K562 (cell line): ENCODE measurements around the gene SYTL2. TPM values are rescaled to one million over a fixed set of nuclear protein-coding genes. Genes with fewer than 3 reads are reported as not detected.

Experiments used
- ATAC-seq: fragments of 200-7000 bp; cut with Tn5 transposase; 3 replicates; pipeline ENCODE4 v1.9.1; 2020; ENCODE audit warnings: moderate library complexity
- BruUV-seq: library from RNA; stranded (reverse); fragments of 400-500 nt; replicated peaks from 2 replicates; lab custom pipeline; 2021; lab: Mats Ljungman, UMichigan
- CTCF ChIA-PET: fragments of 300-600 bp; formaldehyde crosslinking; extraction: SDS; loops from one replicate; lab custom pipeline; 2021; ENCODE audit warnings: low intra/inter-chr PET ratio; lab: Yijun Ruan, JAX
- POLR2A ChIA-PET: fragments of 300-600, 350-650 bp; sonication (Branson Sonifier 250); formaldehyde crosslinking; extraction: SDS; loops from one replicate; lab custom pipeline; 2021; ENCODE audit warnings: antibody characterized with exemption, inconsistent platforms; lab: Yijun Ruan, JAX
- DNase-seq, 4 experiments: peaks; one replicate each; pipeline versions ENCODE4 v3.0.0 to v3.0.0-alpha.2; 2011 to 2018; ENCODE audit warnings: low spot score in 3 of 4, mixed read lengths in 3 of 4; ENCODE audit errors: extremely low read depth in 1 of 4
- FAIRE-seq: peaks from 2 replicates; lab custom pipeline; 2011; peaks lifted over from hg19 to GRCh38; lab: Jason Lieb, UNC
- H2AFZ ChIP-seq: 2 replicates; pipeline ENCODE4 v1.6.0; 2011; ENCODE audit warnings: low read depth, low read length, control low read depth, inconsistent platforms
- H3K27ac ChIP-seq: fragments of 200-600 bp; 3 replicates; pipeline ENCODE4 v1.8.0; 2011; ENCODE audit warnings: low read depth, mild to moderate bottlenecking, control low read depth, inconsistent platforms, low read length, moderate library complexity, mixed read lengths; ENCODE audit errors: extremely low read depth
- H3K27me3 ChIP-seq, 2 experiments: fragments of 300-600 bp in 1 of 2; 2 replicates in 1 of 2; 3 replicates in 1 of 2; pipeline versions ENCODE4 v1.6.0 to v1.8.0; 2011; ENCODE audit warnings: inconsistent platforms in 2 of 2, low read length in 2 of 2, mild to moderate bottlenecking in 1 of 2, mixed read lengths in 1 of 2, moderate library complexity in 1 of 2; ENCODE audit not compliant: control insufficient read depth in 2 of 2, insufficient read depth in 2 of 2
- H3K36me3 ChIP-seq: fragments of 300-600 bp; 3 replicates; pipeline ENCODE4 v1.8.0; 2011; ENCODE audit warnings: mild to moderate bottlenecking, low read length, inconsistent platforms; ENCODE audit not compliant: control insufficient read depth, insufficient read depth
- H3K4me1 ChIP-seq, 2 experiments: fragments of 200-600 bp in 1 of 2; replicated peaks in 1 of 2; 2 replicates in 1 of 2; 3 replicates in 1 of 2; pipeline versions ENCODE4 v1.5.1 to v1.8.0; 2011; ENCODE audit warnings: inconsistent platforms in 2 of 2, low read length in 2 of 2, mild to moderate bottlenecking in 1 of 2, mixed read lengths in 1 of 2, moderate library complexity in 1 of 2; ENCODE audit not compliant: control insufficient read depth in 2 of 2, insufficient read depth in 2 of 2
- H3K4me2 ChIP-seq: 2 replicates; pipeline ENCODE4 v1.6.1; 2011; ENCODE audit warnings: low read length, control low read depth, inconsistent platforms, mixed read lengths; ENCODE audit not compliant: insufficient read depth
- H3K4me3 ChIP-seq: fragments of 200-600 bp; sonication (generic), shearing (Covaris generic); 2 replicates; pipeline ENCODE4 v1.5.1; 2016; ENCODE audit warnings: control low read depth, inconsistent platforms
- H3K79me2 ChIP-seq: fragments of 200-600 bp; 3 replicates; pipeline ENCODE4 v1.8.0; 2011; ENCODE audit warnings: low read length, inconsistent platforms; ENCODE audit not compliant: control insufficient read depth, insufficient read depth
- H3K9ac ChIP-seq, 2 experiments: 2 replicates each; pipeline versions ENCODE4 v1.6.0 to v1.6.1; 2011; ENCODE audit warnings: low read depth in 2 of 2, low read length in 2 of 2, control low read depth in 1 of 2, inconsistent platforms in 1 of 2, mild to moderate bottlenecking in 1 of 2, mixed read lengths in 1 of 2; ENCODE audit not compliant: insufficient read depth in 1 of 2
- H3K9me1 ChIP-seq: one replicate; pipeline ENCODE4 v1.6.0; 2011; ENCODE audit warnings: inconsistent platforms, mild to moderate bottlenecking, low read length, moderate library complexity; ENCODE audit not compliant: control insufficient read depth, insufficient read depth
- H3K9me3 ChIP-seq: replicated peaks from 2 replicates; pipeline ENCODE4 v1.5.1; 2011; ENCODE audit warnings: low read depth, low read length, inconsistent platforms; ENCODE audit not compliant: control insufficient read depth, insufficient read depth
- H4K20me1 ChIP-seq: replicated peaks from 2 replicates; pipeline ENCODE4 v1.6.1; 2011; ENCODE audit warnings: low read length, inconsistent platforms, mixed read lengths; ENCODE audit not compliant: control insufficient read depth, insufficient read depth
- ARHGAP35 ChIP-seq: fragments of 450-650 bp; IDR thresholded peaks from 2 replicates; pipeline ENCODE4 v1.6.1; 2018; ENCODE audit not compliant: partially characterized antibody
- CXXC5 ChIP-seq: fragments of 250-450 bp; sonication (Bioruptor Pico); IDR thresholded peaks from 2 replicates; pipeline ENCODE4 v1.8.0; 2022; ENCODE audit warnings: inconsistent platforms, mild to moderate bottlenecking, moderate library complexity
- E2F4 ChIP-seq: sonication (generic); formaldehyde crosslinking; IDR thresholded peaks from 2 replicates; pipeline ENCODE4 v1.8.0; 2022; ENCODE audit warnings: mild to moderate bottlenecking, low read depth, missing genetic modification reagents
- E2F6 ChIP-seq, 2 experiments: IDR thresholded peaks; 2 replicates each; pipeline ENCODE4 v1.6.1; 2011; ENCODE audit warnings: borderline replicate concordance in 1 of 2, control low read depth in 1 of 2, low read depth in 1 of 2, low read length in 1 of 2, mild to moderate bottlenecking in 1 of 2, mixed read lengths in 1 of 2, moderate library complexity in 1 of 2; ENCODE audit not compliant: insufficient read depth in 1 of 2, insufficient read length in 1 of 2, poor library complexity in 1 of 2, severe bottlenecking in 1 of 2; ENCODE audit errors: extremely low read depth in 1 of 2
- ETV6 ChIP-seq, 3 experiments: fragments of 150-350 bp in 1 of 3; sonication (generic) in 1 of 3; formaldehyde crosslinking in 1 of 3; IDR thresholded peaks; 2 replicates each; pipeline versions ENCODE4 v1.6.1 to v1.8.0; 2014 to 2022; ENCODE audit warnings: borderline replicate concordance in 2 of 3, low read depth in 2 of 3, antibody characterized with exemption in 1 of 3, low read length in 1 of 3, mild to moderate bottlenecking in 1 of 3, missing genetic modification reagents in 1 of 3
- FOS ChIP-seq: IDR thresholded peaks from 3 replicates; pipeline ENCODE4 v1.6.1; 2011; ENCODE audit not compliant: insufficient read length; ENCODE audit errors: extremely low read depth
- FOXP1 ChIP-seq: sonication (generic); formaldehyde crosslinking; IDR thresholded peaks from 2 replicates; pipeline ENCODE4 v1.8.0; 2022; ENCODE audit warnings: mild to moderate bottlenecking, missing genetic modification reagents
- GABPB2 ChIP-seq: fragments of 250-450 bp; sonication (Bioruptor Pico); conservative IDR thresholded peaks from 2 replicates; pipeline ENCODE4 v1.5.1; 2021; ENCODE audit warnings: mild to moderate bottlenecking
- NEUROD1 ChIP-seq: fragments of 150-350 bp; IDR thresholded peaks from 2 replicates; pipeline ENCODE4 v1.6.1; 2014; ENCODE audit warnings: borderline replicate concordance, low read length, low read depth; ENCODE audit not compliant: partially characterized antibody
- PHTF2 ChIP-seq: fragments of 250-450 bp; sonication (Bioruptor Pico); IDR thresholded peaks from 2 replicates; pipeline ENCODE4 v1.5.0; 2021; ENCODE audit warnings: mild to moderate bottlenecking
- RBM39 ChIP-seq: fragments of 200-400 bp; formaldehyde crosslinking; optimal IDR thresholded peaks from 2 replicates; pipeline ENCODE3; 2018; ENCODE audit warnings: low read depth, low read length
- SIN3B ChIP-seq: fragments of 450-650 bp; IDR thresholded peaks from 2 replicates; pipeline ENCODE4 v1.6.1; 2017; ENCODE audit warnings: low read depth, mild to moderate bottlenecking, moderate library complexity
- SPI1 ChIP-seq: IDR thresholded peaks from 2 replicates; pipeline ENCODE4 v1.6.1; 2011; ENCODE audit warnings: low read depth, low read length, control low read depth, borderline replicate concordance
- TRIM28 ChIP-seq: fragments of 450-650 bp; IDR thresholded peaks from 2 replicates; pipeline ENCODE4 v1.6.1; 2017
- ZNF133 ChIP-seq: fragments of 250-450 bp; sonication (Bioruptor Pico); IDR thresholded peaks from 2 replicates; pipeline ENCODE4 v1.4.0; 2020; ENCODE audit warnings: mild to moderate bottlenecking
- ZNF431 ChIP-seq: sonication (generic); formaldehyde crosslinking; IDR thresholded peaks from 2 replicates; pipeline ENCODE4 v1.8.0; 2022; ENCODE audit warnings: mild to moderate bottlenecking, missing genetic modification reagents
- ZNF75A ChIP-seq: fragments of 450-650 bp; formaldehyde crosslinking; IDR thresholded peaks from 2 replicates; pipeline ENCODE4 v1.4.0; 2020; ENCODE audit warnings: mild to moderate bottlenecking
- WGBS: fragments of 100-300 bp; shearing (Covaris generic); methylation state at CpG from one replicate; pipeline ENCODE4 v1.1.6; 2016; ENCODE audit warnings: low coverage, mixed read lengths; ENCODE audit not compliant: insufficient coverage; ENCODE audit errors: missing lambda C conversion rate; 5-methylcytosine and 5-hydroxymethylcytosine counted together
- in situ Hi-C: fragments of 300-500 bp; cut with MboI; formaldehyde crosslinking; loops from 4 replicates; pipeline ENCODE4 v1.15.0; 2018; ENCODE audit warnings: inconsistent platforms, mixed read lengths
- intact Hi-C: fragments of 100-400 bp; cut with micrococcal nuclease; formaldehyde crosslinking; loops from 2 replicates; pipeline ENCODE4 v1.14.2; 2022
- polyA plus RNA-seq, 8 experiments: library from polyadenylated mRNA; depleted of rRNA in 4 of 8; stranded (reverse) in 5 of 8; unstranded in 3 of 8; fragments of >200 nt; fragmentation: Nextera tagmentation in 2 of 8; fragmentation: Illumina TruSeq in 1 of 8; extraction: Ambion mirVana in 2 of 8; extraction: Trizol in 1 of 8; gene quantifications; 2 replicates each; pipeline versions ENCODE4 v1.2.1 to v1.2.3, GENCODE V29; 2011 to 2014; ENCODE audit warnings: inconsistent platforms in 1 of 8, missing spikeins in 1 of 8
- total RNA-seq, 7 experiments: library from RNA; depleted of rRNA in 6 of 7; stranded (reverse); fragments of >200 nt in 6 of 7; fragmentation: Illumina TruSeq in 2 of 7; extraction: Trizol in 2 of 7; gene quantifications; 2 replicates each; pipeline versions ENCODE4 v1.2.1 to v1.2.3, GENCODE V29; 2011 to 2021; ENCODE audit warnings: low replicate concordance in 1 of 7
- TF ChIP-seq, protein P1 (sequence below): fragments of 250-450 bp; sonication (Bioruptor Pico); IDR thresholded peaks from 2 replicates; pipeline ENCODE4 v1.5.0; 2021

SYTL2 gene
- total and polyA plus RNA-seq, 9 of the 15 experiments (the other 6 are each of a cell fraction or from before 2014, with no cell fraction given), result 0.05 to 0.57 (median 0.35) TPM

DNA sequence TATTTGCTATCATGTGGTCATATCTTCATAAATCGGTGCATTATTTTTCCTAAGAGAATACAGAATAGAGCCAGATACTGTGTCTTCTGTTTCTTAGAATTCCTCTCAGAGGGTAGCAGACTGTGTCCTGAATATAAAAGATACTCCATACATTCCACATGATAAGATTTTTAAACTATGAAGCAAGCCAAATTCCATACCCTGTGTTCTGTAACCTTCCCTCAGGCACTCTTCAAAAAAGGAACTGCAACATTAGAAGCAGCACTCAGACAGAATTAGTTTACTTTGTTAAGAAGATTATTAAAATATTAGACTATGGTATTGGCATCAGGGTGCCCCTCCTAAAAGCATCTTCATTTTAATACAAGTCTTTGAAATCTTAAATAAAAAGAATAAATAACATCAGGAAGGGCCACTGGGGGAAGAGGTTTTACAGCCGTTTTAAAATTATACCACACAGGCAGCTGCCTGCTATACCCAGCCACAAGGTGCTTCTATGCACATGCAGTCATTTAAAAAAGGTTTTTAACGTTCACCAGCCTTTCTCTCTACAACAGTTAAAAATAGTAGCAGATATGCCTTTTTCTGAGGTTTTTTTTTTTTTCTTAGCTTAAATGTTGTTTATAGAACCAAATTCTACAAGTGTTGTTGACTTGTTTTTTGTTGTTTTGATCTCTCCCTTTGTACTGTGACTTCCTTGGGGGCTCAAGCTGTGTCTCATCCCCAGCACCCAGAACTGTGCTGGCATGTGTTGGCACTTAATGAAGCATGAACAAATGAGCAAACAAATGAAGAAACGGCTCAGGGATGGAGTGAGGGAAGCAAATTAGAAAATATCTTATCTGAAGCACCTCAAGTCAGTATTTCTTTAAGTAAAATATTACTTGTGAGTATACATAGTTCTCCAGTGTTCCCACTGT, 70.2 kb downstream of the SYTL2 start:
- no peaks in the 10 kb centered on the region for H3K79me2 ChIP-seq
- 0% methylated on average over 4 of the region's 4 CpGs for WGBS
- H3K27ac ChIP-seq, result no peak overlapping the region
- no peaks in the 10 kb centered on the region for H4K20me1 ChIP-seq
- FAIRE-seq (no peak), DNase-seq (no peak)
- H3K36me3 ChIP-seq, result no peaks in the 10 kb centered on the region
- no peaks in the 10 kb centered on the region for H3K9me3 ChIP-seq
- no peak overlapping the region for H2AFZ ChIP-seq
- POLR2A ChIA-PET, result no interaction called here
- TF ChIP-seq ARHGAP35 (no peak), TRIM28 (no peak), ZNF431 (CRISPR knock-in tag) (no peak), ZNF133 (CRISPR knock-in tag) (no peak), RBM39 (no peak), GABPB2 (no peak), FOXP1 (CRISPR knock-in tag) (no peak), E2F4 (no peak), FOS (no peak), NEUROD1 (no peak), SPI1 (no peak), SIN3B (no peak), ZNF75A (CRISPR knock-in tag) (no peak), ETV6 (IDR thresholded peaks at IDR 0.05; ENCODE audit: borderline replicate concordance in 1 of 2, low read depth in 2 of 2, low read length in 1 of 2) (no peak), ETV6 (CRISPR knock-in tag; IDR thresholded peaks at IDR 0.05; ENCODE audit: borderline replicate concordance) (no peak), PHTF2 (CRISPR knock-in tag) (no peak), CXXC5 (CRISPR knock-in tag) (no peak), E2F6 (IDR thresholded peaks at IDR 0.05; ENCODE audit: borderline replicate concordance in 1 of 2, extremely low read depth in 1 of 2, insufficient read depth in 1 of 2, insufficient read length in 1 of 2, low read depth in 1 of 2, low read length in 1 of 2, poor library complexity in 1 of 2, severe bottlenecking in 1 of 2) (no peak)
- TF ChIP-seq, protein P1, sequence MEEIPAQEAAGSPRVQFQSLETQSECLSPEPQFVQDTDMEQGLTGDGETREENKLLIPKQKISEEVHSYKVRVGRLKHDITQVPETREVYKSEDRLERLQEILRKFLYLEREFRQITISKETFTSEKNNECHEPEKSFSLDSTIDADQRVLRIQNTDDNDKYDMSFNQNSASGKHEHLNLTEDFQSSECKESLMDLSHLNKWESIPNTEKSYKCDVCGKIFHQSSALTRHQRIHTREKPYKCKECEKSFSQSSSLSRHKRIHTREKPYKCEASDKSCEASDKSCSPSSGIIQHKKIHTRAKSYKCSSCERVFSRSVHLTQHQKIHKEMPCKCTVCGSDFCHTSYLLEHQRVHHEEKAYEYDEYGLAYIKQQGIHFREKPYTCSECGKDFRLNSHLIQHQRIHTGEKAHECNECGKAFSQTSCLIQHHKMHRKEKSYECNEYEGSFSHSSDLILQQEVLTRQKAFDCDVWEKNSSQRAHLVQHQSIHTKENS (CRISPR knock-in tag), result no peak
- TF ChIP-seq, all 486 proteins: peak for 0
- in situ Hi-C loops, result no loop called here
- H3K4me2 ChIP-seq, result no peak overlapping the region
- intact Hi-C loops, result no loop called here
- no peak overlapping the region for H3K4me3 ChIP-seq
- ATAC-seq, result no peak
- BruUV-seq, result no TSS peak
- no peak overlapping the region for H3K9ac ChIP-seq
- H3K4me1 ChIP-seq, result no peaks in the 10 kb centered on the region
- no peaks in the 10 kb centered on the region for H3K9me1 ChIP-seq
- H3K27me3 ChIP-seq, result peaks cover 0 to 2% of the 10 kb centered on the region in 2 experiments; a peak in 2 of 5 replicates
- CTCF ChIA-PET, result no interaction called here
